Mesenchymal stem cell (in vitro differentiated cells and primary cell): Measurements from ENCODE around the gene A1CF.

Experiments used
- DNase-seq: peaks from one replicate; pipeline ENCODE4 v3.0.0-alpha.2; 2013
- H2AFZ ChIP-seq: one replicate; pipeline ENCODE4 v1.6.1; 2013; ENCODE audit warnings: low read depth, mild to moderate bottlenecking, control low read depth, inconsistent platforms, low read length, moderate library complexity
- H2AK5ac ChIP-seq: 2 replicates; pipeline ENCODE4 v1.6.1; 2013; ENCODE audit warnings: low read length, moderate library complexity, mild to moderate bottlenecking, inconsistent platforms; ENCODE audit not compliant: severe bottlenecking
- H2BK120ac ChIP-seq: one replicate; pipeline ENCODE4 v1.6.1; 2013; ENCODE audit warnings: low read depth, mild to moderate bottlenecking, inconsistent platforms, low read length, moderate library complexity
- H2BK12ac ChIP-seq, 2 experiments: one replicate each; pipeline ENCODE4 v1.6.1; 2013; ENCODE audit warnings: inconsistent platforms in 2 of 2, low read length in 2 of 2, mild to moderate bottlenecking in 2 of 2, moderate library complexity in 2 of 2, control low read depth in 1 of 2
- H2BK15ac ChIP-seq: one replicate; pipeline ENCODE4 v1.6.1; 2013; ENCODE audit warnings: mild to moderate bottlenecking, low read depth, inconsistent platforms; ENCODE audit not compliant: poor library complexity, severe bottlenecking
- H2BK5ac ChIP-seq: 2 replicates; pipeline ENCODE4 v1.6.1; 2013; ENCODE audit warnings: low read depth, mild to moderate bottlenecking, low read length, control low read depth, inconsistent platforms; ENCODE audit not compliant: poor library complexity, severe bottlenecking
- H3K14ac ChIP-seq, 2 experiments: one replicate each; pipeline ENCODE4 v1.6.1; 2013; ENCODE audit warnings: inconsistent platforms in 2 of 2, low read length in 2 of 2, control low read depth in 1 of 2, mild to moderate bottlenecking in 1 of 2, moderate library complexity in 1 of 2
- H3K18ac ChIP-seq, 2 experiments: one replicate each; pipeline ENCODE4 v1.6.1; 2013; ENCODE audit warnings: inconsistent platforms in 2 of 2, low read length in 2 of 2, control low read depth in 1 of 2, low read depth in 1 of 2, mild to moderate bottlenecking in 1 of 2
- H3K23ac ChIP-seq, 2 experiments: one replicate each; pipeline ENCODE4 v1.6.1; 2013; ENCODE audit warnings: inconsistent platforms in 2 of 2, low read length in 2 of 2, mild to moderate bottlenecking in 2 of 2, moderate library complexity in 2 of 2, control low read depth in 1 of 2
- H3K27ac ChIP-seq: 2 replicates; pipeline ENCODE4 v1.5.1; 2013; ENCODE audit warnings: mild to moderate bottlenecking, moderate library complexity, low read length, control low read depth, inconsistent platforms; ENCODE audit not compliant: poor library complexity, severe bottlenecking
- H3K27me3 ChIP-seq, 2 experiments: 2 replicates each; pipeline versions ENCODE4 v1.6.1 to v1.7.0; 2013; ENCODE audit warnings: low read length in 2 of 2, mild to moderate bottlenecking in 2 of 2, moderate library complexity in 2 of 2, control low read depth in 1 of 2, inconsistent platforms in 1 of 2; ENCODE audit not compliant: control insufficient read depth in 1 of 2, insufficient read depth in 1 of 2
- H3K36me3 ChIP-seq, 2 experiments: 2 replicates each; pipeline versions ENCODE4 v1.6.1 to v1.7.0; 2013; ENCODE audit warnings: low read length in 2 of 2, control low read depth in 1 of 2, inconsistent platforms in 1 of 2, low read depth in 1 of 2, mild to moderate bottlenecking in 1 of 2; ENCODE audit not compliant: insufficient read depth in 2 of 2, control insufficient read depth in 1 of 2
- H3K4ac ChIP-seq, 2 experiments: one replicate each; pipeline ENCODE4 v1.6.1; 2013; ENCODE audit warnings: inconsistent platforms in 2 of 2, low read length in 2 of 2, mild to moderate bottlenecking in 2 of 2, moderate library complexity in 2 of 2, control low read depth in 1 of 2, low read depth in 1 of 2
- H3K4me1 ChIP-seq: 2 replicates; pipeline ENCODE4 v1.6.1; 2013; ENCODE audit warnings: low read depth, low read length, control low read depth; ENCODE audit not compliant: control insufficient read depth, insufficient read depth
- H3K4me2 ChIP-seq: 2 replicates; pipeline ENCODE4 v1.6.1; 2013; ENCODE audit warnings: low read length, mild to moderate bottlenecking, inconsistent platforms; ENCODE audit not compliant: poor library complexity, severe bottlenecking
- H3K4me3 ChIP-seq, 2 experiments: 2 replicates each; pipeline versions ENCODE4 v1.5.1 to v1.7.0; 2013; ENCODE audit warnings: low read length in 2 of 2, mild to moderate bottlenecking in 2 of 2, control low read depth in 1 of 2, low read depth in 1 of 2; ENCODE audit not compliant: insufficient read depth in 1 of 2
- H3K79me1 ChIP-seq: replicated peaks from 2 replicates; pipeline ENCODE4 v1.6.1; 2013; ENCODE audit warnings: mild to moderate bottlenecking, control low read depth, low read length, inconsistent platforms; ENCODE audit not compliant: poor library complexity, severe bottlenecking
- H3K9ac ChIP-seq: 2 replicates; pipeline ENCODE4 v1.7.0; 2013; ENCODE audit warnings: mild to moderate bottlenecking, low read length, moderate library complexity
- H3K9me3 ChIP-seq: 2 replicates; pipeline ENCODE4 v1.7.0; 2013; ENCODE audit warnings: mild to moderate bottlenecking, low read length; ENCODE audit not compliant: control insufficient read depth
- H4K8ac ChIP-seq: one replicate; pipeline ENCODE4 v1.6.1; 2013; ENCODE audit warnings: inconsistent platforms, mild to moderate bottlenecking, low read length, moderate library complexity
- H4K91ac ChIP-seq: one replicate; pipeline ENCODE4 v1.6.1; 2013; ENCODE audit warnings: mild to moderate bottlenecking, low read length, inconsistent platforms
- WGBS: methylation state at CpG from one replicate; pipeline ENCODE4 v1.1.7; 2013; ENCODE audit warnings: mixed read lengths; 5-methylcytosine and 5-hydroxymethylcytosine counted together

A1CF gene

GRCh38 chr10:50896721-50897120 lies 11.3 kb upstream of the A1CF start:
- Histone ChIP-seq H4K91ac (no peak overlapping the region), H2BK12ac (no peak overlapping the region), H3K79me1 (no peaks in the 10 kb centered on the region), H3K14ac (no peak overlapping the region), H2BK15ac (no peak overlapping the region), H3K4ac (no peak overlapping the region), H4K8ac (no peak overlapping the region), H3K23ac (no peak overlapping the region), H3K4me3 (no peak overlapping the region), H3K18ac (no peak overlapping the region), H3K4me1 (no peaks in the 10 kb centered on the region), H2AFZ (no peak overlapping the region), H3K9ac (no peak overlapping the region), H3K27ac (no peak overlapping the region), H2BK5ac (no peak overlapping the region), H3K4me2 (no peak overlapping the region), H3K36me3 (no peaks in the 10 kb centered on the region), H3K9me3 (no peaks in the 10 kb centered on the region), H2AK5ac (no peak overlapping the region), H2BK120ac (no peak overlapping the region), H3K27me3 (peaks cover 0 to 11% of the 10 kb centered on the region in 2 experiments)
- no peak for DNase-seq

- no peak overlapping the region for H3K14ac ChIP-seq
- H3K9ac ChIP-seq = no peak overlapping the region
- no peak overlapping the region for H2BK5ac ChIP-seq
- H3K9me3 ChIP-seq = no peaks in the 10 kb centered on the region
- H3K23ac ChIP-seq = no peak overlapping the region
- no peak overlapping the region for H2BK12ac ChIP-seq
- H3K36me3 ChIP-seq = no peaks in the 10 kb centered on the region
- no peak overlapping the region for H3K18ac ChIP-seq
- H4K91ac ChIP-seq = no peak overlapping the region
- DNase-seq = no peak
- no peak overlapping the region for H2AK5ac ChIP-seq
- H2AFZ ChIP-seq = no peak overlapping the region
- no peak overlapping the region for H2BK120ac ChIP-seq
- H3K27ac ChIP-seq = no peak overlapping the region
- no peak overlapping the region for H3K4me2 ChIP-seq
- no peak overlapping the region for H3K4ac ChIP-seq
- peaks cover 0 to 2% of the 10 kb centered on the region in 2 experiments for H3K27me3 ChIP-seq
- no peak overlapping the region for H2BK15ac ChIP-seq
- no peaks in the 10 kb centered on the region for H3K79me1 ChIP-seq
- no peak overlapping the region for H3K4me3 ChIP-seq
- no peak overlapping the region for H4K8ac ChIP-seq
- H3K4me1 ChIP-seq = no peaks in the 10 kb centered on the region
Measured at GRCh38 chr10:50894312-50894711, 8.9 kb upstream of the A1CF start.

- WGBS = no CpG with 5 or more reads among the region's 2 CpGs
- H3K14ac ChIP-seq = no peak overlapping the region
- no peak overlapping the region for H3K18ac ChIP-seq
- H3K4me2 ChIP-seq = no peak overlapping the region
- no peak overlapping the region for H2BK15ac ChIP-seq
- no peak overlapping the region for H3K4ac ChIP-seq
- DNase-seq = no peak
- no peak overlapping the region for H2BK120ac ChIP-seq
- H3K9ac ChIP-seq = no peak overlapping the region
- no peak overlapping the region for H4K91ac ChIP-seq
- no peaks in the 10 kb centered on the region for H3K9me3 ChIP-seq
- no peaks in the 10 kb centered on the region for H3K4me1 ChIP-seq
- H2BK12ac ChIP-seq = no peak overlapping the region
- H2AFZ ChIP-seq = no peak overlapping the region
- H2AK5ac ChIP-seq = no peak overlapping the region
- H2BK5ac ChIP-seq = no peak overlapping the region
- H4K8ac ChIP-seq = no peak overlapping the region
- no peak overlapping the region for H3K4me3 ChIP-seq
- H3K27me3 ChIP-seq = peaks cover 0 to 7% of the 10 kb centered on the region in 2 experiments
- H3K27ac ChIP-seq = no peak overlapping the region
- H3K79me1 ChIP-seq = no peaks in the 10 kb centered on the region
- no peaks in the 10 kb centered on the region for H3K36me3 ChIP-seq
- H3K23ac ChIP-seq = no peak overlapping the region
Measured at GRCh38 chr10:50892467-50892866, 7.0 kb upstream of the A1CF start.

- no peak for DNase-seq
- Histone ChIP-seq H4K91ac (no peak overlapping the region), H4K8ac (no peak overlapping the region), H3K14ac (no peak overlapping the region), H3K27ac (no peak overlapping the region), H2BK15ac (no peak overlapping the region), H2AFZ (no peak overlapping the region), H3K4me3 (no peak overlapping the region), H3K18ac (no peak overlapping the region), H3K9me3 (no peaks in the 10 kb centered on the region), H2BK120ac (no peak overlapping the region), H3K27me3 (peaks cover 0 to 26% of the 10 kb centered on the region in 2 experiments), H3K36me3 (no peaks in the 10 kb centered on the region), H3K9ac (no peak overlapping the region), H2BK12ac (no peak overlapping the region), H3K4ac (no peak overlapping the region), H2AK5ac (no peak overlapping the region), H3K79me1 (no peaks in the 10 kb centered on the region), H3K4me1 (no peaks in the 10 kb centered on the region), H3K23ac (no peak overlapping the region), H2BK5ac (no peak overlapping the region), H3K4me2 (no peak overlapping the region)
- 20% methylated on average over 1 of the region's 3 CpGs for WGBS
Measured at GRCh38 chr10:50884302-50884701, 1.1 kb downstream of the A1CF start.
